ENCODE measurements around the gene PRR33. TPM values are rescaled to one million over a fixed set of nuclear protein-coding genes. Genes with fewer than 3 reads are reported as not detected.

Gene PRR33
- total RNA-seq, 6 experiments from 2014 or later, result not detected

DNA sequence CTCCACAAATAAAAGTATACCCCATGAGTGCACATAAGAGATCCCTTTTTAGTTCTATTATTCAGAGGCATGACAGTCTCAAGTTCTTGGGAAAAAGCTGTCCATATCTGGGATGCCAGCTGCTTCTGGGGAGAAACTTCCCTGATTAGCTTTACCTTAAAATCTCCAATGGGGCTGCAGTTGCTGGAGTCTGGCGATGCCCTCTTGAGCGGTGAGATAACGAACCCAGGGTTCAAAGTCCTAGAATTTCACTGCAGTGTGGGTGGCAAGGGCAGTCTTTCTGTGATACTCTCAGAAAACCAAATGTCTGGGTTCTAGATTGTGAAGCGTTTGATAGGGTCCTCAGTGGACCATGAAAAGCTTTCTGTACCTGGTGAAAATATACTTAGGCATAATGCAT is 7.4 kb upstream of the PRR33 start:
- intact Hi-C loops (cut with DNase I), result loop anchor here (5.0 to 10.0 kb wide), 2 partner anchors 43 to 46 kb away; partner anchors contain the start of gene MRPL23 (in 1 of the 2)
- WGBS (ENCODE audit: insufficient coverage, low coverage, low lambda C conversion rate, missing lambda C conversion rate), result 38% methylated on average over 4 of the region's 4 CpGs

GRCh38 chr11:1896923-1897322 is 5.2 kb upstream of the PRR33 start:
- intact Hi-C loops (cut with DNase I), result loop anchor here (5.0 to 10.0 kb wide), 2 partner anchors 45 to 48 kb away; partner anchors contain the start of gene MRPL23 (in 1 of the 2)
- H3K27ac ChIP-seq, result no peak overlapping the region
- H3K27me3 ChIP-seq, result no peaks in the 10 kb centered on the region
- H3K4me3 ChIP-seq, result no peak overlapping the region
- ATAC-seq (no peak), DNase-seq (no peak)
- TF ChIP-seq CTCF (IDR thresholded peaks at IDR 0.05) (no peak), POLR2A (IDR thresholded peaks at IDR 0.05) (no peak)
- H3K36me3 ChIP-seq, result no peaks in the 10 kb centered on the region
- 53% methylated on average over 11 of the region's 12 CpGs for WGBS (ENCODE audit: insufficient coverage, low coverage, low lambda C conversion rate, missing lambda C conversion rate)
- H3K9me3 ChIP-seq, result no peaks in the 10 kb centered on the region
- H3K4me1 ChIP-seq, result peaks cover 0 to 8% (median 0%) of the 10 kb centered on the region in 4 donors

More for the DNA sequence above, 7.4 kb upstream of the PRR33 start:
- no peak for DNase-seq
- H3K27me3 ChIP-seq, result no peaks in the 10 kb centered on the region
- no peak for TF ChIP-seq POLR2A (IDR thresholded peaks at IDR 0.05)
- no peak for TF ChIP-seq CTCF (IDR thresholded peaks at IDR 0.05)
- no peak overlapping the region for H3K4me3 ChIP-seq
- no peaks in the 10 kb centered on the region for H3K36me3 ChIP-seq
- peaks cover 0 to 8% (median 0%) of the 10 kb centered on the region in 4 donors for H3K4me1 ChIP-seq
- H3K27ac ChIP-seq, result no peak overlapping the region
- peak; percentile 75 to 92 (median 84) for ATAC-seq
- no peaks in the 10 kb centered on the region for H3K9me3 ChIP-seq

DNA sequence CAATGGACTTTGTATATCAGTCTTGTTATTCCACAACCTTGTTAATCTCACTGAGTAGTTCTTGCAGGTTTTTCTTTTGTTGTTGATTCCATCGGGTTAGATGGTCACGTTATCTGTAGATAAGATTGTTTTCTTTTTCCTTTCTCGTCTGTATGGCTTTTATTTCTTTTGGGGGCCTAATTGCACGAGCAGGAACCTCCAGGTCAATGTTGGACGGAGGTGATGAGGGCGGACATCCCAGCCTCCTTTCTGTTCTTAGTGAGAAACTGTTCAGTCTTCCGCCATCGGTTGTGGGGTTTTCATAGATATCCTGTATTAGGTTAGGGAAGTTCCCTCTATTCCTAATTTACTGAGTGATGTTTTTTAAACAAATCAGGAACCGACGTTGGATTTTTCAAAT is 4.8 kb upstream of the PRR33 start:
- Histone ChIP-seq H3K4me3 (no peak overlapping the region), H3K9me3 (no peaks in the 10 kb centered on the region), H3K27me3 (no peaks in the 10 kb centered on the region), H3K4me1 (peaks cover 0 to 8% (median 0%) of the 10 kb centered on the region in 4 donors), H3K36me3 (no peaks in the 10 kb centered on the region), H3K27ac (no peak overlapping the region)
- WGBS (ENCODE audit: insufficient coverage, low coverage, low lambda C conversion rate, missing lambda C conversion rate), result 53% methylated on average over 10 of the region's 10 CpGs
- TF ChIP-seq CTCF (IDR thresholded peaks at IDR 0.05), result no peak
- TF ChIP-seq POLR2A (IDR thresholded peaks at IDR 0.05), result no peak
- intact Hi-C loops (cut with DNase I), result loop anchor here (5.0 to 10.0 kb wide), 2 partner anchors 46 to 48 kb away; partner anchors contain the start of gene MRPL23 (in 1 of the 2)
- DNase-seq (no peak), ATAC-seq (no peak)

- peak in 1 of 3 donors; percentile 19 for DNase-seq
- no peaks in the 10 kb centered on the region for H3K27me3 ChIP-seq
These were observed 3.1 kb upstream of the PRR33 start for GRCh38 chr11:1894759-1895158.

More at GRCh38 chr11:1894759-1895158, 3.1 kb upstream of the PRR33 start:
- H3K4me3 ChIP-seq, result no peak overlapping the region
- H3K9me3 ChIP-seq, result no peaks in the 10 kb centered on the region
- no peaks in the 10 kb centered on the region for H3K36me3 ChIP-seq
- WGBS (ENCODE audit: insufficient coverage, low coverage, low lambda C conversion rate, missing lambda C conversion rate), result 84% methylated on average over 8 of the region's 11 CpGs
- no peak overlapping the region for H3K27ac ChIP-seq
- no peak for ATAC-seq
- TF ChIP-seq POLR2A (IDR thresholded peaks at IDR 0.05) (no peak), CTCF (IDR thresholded peaks at IDR 0.05) (no peak)
- intact Hi-C loops (cut with DNase I), result loop anchor here (5.0 to 10.0 kb wide), 2 partner anchors 48 to 50 kb away; partner anchors contain the start of gene MRPL23 (in 1 of the 2)
- peaks cover 0 to 8% (median 0%) of the 10 kb centered on the region in 4 donors for H3K4me1 ChIP-seq

All from right lobe of liver (tissue), 6 donors.